ENCODE data around the gene KCTD6.
"Not testable (repeated sequence)": the region's sequence is repeated elsewhere in the genome, so short reads cannot be mapped to it uniquely, and the experiment has no call there.

The KCTD6 gene

GRCh38 chr3:58526515-58526957 lies 34.6 kb downstream of the KCTD6 start:
- H3K27ac ChIP-seq, result no peak overlapping the region
- no peak for TF ChIP-seq ZFX (IDR thresholded peaks at IDR 0.05; ENCODE audit: borderline replicate concordance)
- TF ChIP-seq, protein P1, sequence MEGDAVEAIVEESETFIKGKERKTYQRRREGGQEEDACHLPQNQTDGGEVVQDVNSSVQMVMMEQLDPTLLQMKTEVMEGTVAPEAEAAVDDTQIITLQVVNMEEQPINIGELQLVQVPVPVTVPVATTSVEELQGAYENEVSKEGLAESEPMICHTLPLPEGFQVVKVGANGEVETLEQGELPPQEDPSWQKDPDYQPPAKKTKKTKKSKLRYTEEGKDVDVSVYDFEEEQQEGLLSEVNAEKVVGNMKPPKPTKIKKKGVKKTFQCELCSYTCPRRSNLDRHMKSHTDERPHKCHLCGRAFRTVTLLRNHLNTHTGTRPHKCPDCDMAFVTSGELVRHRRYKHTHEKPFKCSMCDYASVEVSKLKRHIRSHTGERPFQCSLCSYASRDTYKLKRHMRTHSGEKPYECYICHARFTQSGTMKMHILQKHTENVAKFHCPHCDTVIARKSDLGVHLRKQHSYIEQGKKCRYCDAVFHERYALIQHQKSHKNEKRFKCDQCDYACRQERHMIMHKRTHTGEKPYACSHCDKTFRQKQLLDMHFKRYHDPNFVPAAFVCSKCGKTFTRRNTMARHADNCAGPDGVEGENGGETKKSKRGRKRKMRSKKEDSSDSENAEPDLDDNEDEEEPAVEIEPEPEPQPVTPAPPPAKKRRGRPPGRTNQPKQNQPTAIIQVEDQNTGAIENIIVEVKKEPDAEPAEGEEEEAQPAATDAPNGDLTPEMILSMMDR (IDR thresholded peaks at IDR 0.05), result no peak

- not testable (repeated sequence) for H3K27ac ChIP-seq
Observed at GRCh38 chr3:58527440-58527839, 35.5 kb downstream of the KCTD6 start.

DNA sequence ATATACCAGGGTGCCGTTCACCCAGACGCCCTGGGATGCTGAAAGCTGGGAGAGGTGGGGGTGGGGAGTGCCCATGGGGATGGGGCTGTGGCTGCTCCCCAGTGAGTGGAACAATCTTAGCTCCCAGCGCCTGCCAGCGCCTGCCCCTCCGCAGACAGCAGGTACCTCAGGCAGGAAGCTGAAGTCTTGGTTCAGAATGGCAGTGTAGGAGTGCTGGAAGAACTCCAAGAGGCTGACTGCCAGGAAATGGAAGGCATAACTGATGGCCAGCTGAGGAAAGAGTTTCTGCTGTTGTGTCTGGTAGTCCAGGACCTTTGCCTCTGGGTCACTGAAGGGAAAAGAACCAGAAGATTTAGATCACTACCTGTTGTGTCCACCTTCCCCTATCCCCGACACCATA lies 36.7 kb downstream of the KCTD6 start:
- TF ChIP-seq ZFX (IDR thresholded peaks at IDR 0.05; ENCODE audit: borderline replicate concordance), result no peak
- no peak overlapping the region for H3K27ac ChIP-seq

GRCh38 chr3:58529516-58530353 lies 37.8 kb downstream of the KCTD6 start:
- no peak for TF ChIP-seq ZFX (IDR thresholded peaks at IDR 0.05; ENCODE audit: borderline replicate concordance)
- TF ChIP-seq, protein P1 (IDR thresholded peaks at IDR 0.05), result peak; percentile 55
- H3K27ac ChIP-seq, result no peak overlapping the region

GRCh38 chr3:58530354-58530865 lies 38.5 kb downstream of the KCTD6 start:
- no peak for TF ChIP-seq ZFX (IDR thresholded peaks at IDR 0.05; ENCODE audit: borderline replicate concordance)
- TF ChIP-seq, protein P1 (IDR thresholded peaks at IDR 0.05), result no peak
- no peak overlapping the region for H3K27ac ChIP-seq

DNA sequence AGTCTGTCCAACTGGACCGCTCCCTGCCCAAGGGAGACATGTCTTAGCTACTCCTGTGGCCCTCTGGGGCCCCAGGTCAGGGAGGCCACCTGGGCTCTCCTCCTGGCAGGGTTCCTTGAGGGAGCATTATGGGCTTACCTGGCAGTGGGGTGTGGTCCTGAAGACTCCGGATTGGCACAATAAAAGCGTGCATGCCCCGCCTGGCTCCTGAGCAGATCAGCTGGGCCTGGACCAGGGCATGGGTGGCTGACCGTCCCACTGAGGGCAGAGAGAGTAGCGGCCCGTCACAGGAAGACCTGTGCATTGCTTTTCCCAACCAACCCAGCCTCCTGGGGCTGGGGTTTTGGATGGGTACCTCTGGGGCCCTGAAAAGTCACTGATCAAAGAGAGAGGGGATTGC lies 39.7 kb downstream of the KCTD6 start:
- H3K27ac ChIP-seq, result no peak overlapping the region
- TF ChIP-seq ZFX (IDR thresholded peaks at IDR 0.05; ENCODE audit: borderline replicate concordance), result no peak
- TF ChIP-seq, protein P1 (IDR thresholded peaks at IDR 0.05), result no peak

- no peak for TF ChIP-seq ZFX (IDR thresholded peaks at IDR 0.05; ENCODE audit: borderline replicate concordance)
- TF ChIP-seq, protein P1 (IDR thresholded peaks at IDR 0.05), result no peak
- H3K27ac ChIP-seq, result no peak overlapping the region
Observed at GRCh38 chr3:58531956-58532355, 40.1 kb downstream of the KCTD6 start.

- no peak overlapping the region for H3K27ac ChIP-seq
- no peak for TF ChIP-seq ZFX (IDR thresholded peaks at IDR 0.05; ENCODE audit: borderline replicate concordance)
- TF ChIP-seq, protein P1 (IDR thresholded peaks at IDR 0.05), result peak; percentile 95
Observed at GRCh38 chr3:58532794-58533220, 40.9 kb downstream of the KCTD6 start.

All from 22Rv1 (cell line).